Measurements from ENCODE around the gene CACNB4.
"Not testable (repeated sequence)": the region's sequence is repeated elsewhere in the genome, so short reads cannot be mapped to it uniquely, and the experiment has no call there.

CACNB4 gene

GRCh38 chr2:152016181-152017120, 82.4 kb downstream of the CACNB4 start:
- DNase-seq = no peak

GRCh38 chr2:152015552-152015951, 83.3 kb downstream of the CACNB4 start:
- no peak for DNase-seq

GRCh38 chr2:152012697-152013096, 86.1 kb downstream of the CACNB4 start:
- DNase-seq = no peak

- no peak for DNase-seq
Observed at GRCh38 chr2:152011724-152012123, 87.1 kb downstream of the CACNB4 start.

GRCh38 chr2:152005607-152006006, 93.2 kb downstream of the CACNB4 start:
- DNase-seq = no peak

GRCh38 chr2:152003283-152003682, 95.6 kb downstream of the CACNB4 start:
- not testable (repeated sequence) for DNase-seq

- DNase-seq = peak; percentile 21 to 43
Observed at GRCh38 chr2:151999053-151999452, 99.8 kb downstream of the CACNB4 start.

- DNase-seq = no peak
Observed at GRCh38 chr2:151996243-151997003, 102.4 kb downstream of the CACNB4 start.

GRCh38 chr2:151995161-151995557, 103.7 kb downstream of the CACNB4 start:
- DNase-seq = no peak

- not testable (repeated sequence) for DNase-seq
Observed at GRCh38 chr2:151994178-151994577, 104.7 kb downstream of the CACNB4 start.

GRCh38 chr2:151991010-151991409, 107.8 kb downstream of the CACNB4 start:
- DNase-seq = no peak

GRCh38 chr2:151989378-151989777, 109.5 kb downstream of the CACNB4 start:
- no peak for DNase-seq

GRCh38 chr2:151987484-151987883, 111.4 kb downstream of the CACNB4 start:
- no peak for DNase-seq

- DNase-seq = no peak
Observed at GRCh38 chr2:151984424-151985083, 114.3 kb downstream of the CACNB4 start.

GRCh38 chr2:151983221-151983620, 115.6 kb downstream of the CACNB4 start:
- DNase-seq = no peak

- no peak for DNase-seq
Observed at GRCh38 chr2:151981886-151982285, 117.0 kb downstream of the CACNB4 start.

GRCh38 chr2:151979694-151980093, 119.2 kb downstream of the CACNB4 start:
- no peak for DNase-seq

GRCh38 chr2:151978709-151979108, 120.1 kb downstream of the CACNB4 start:
- no peak for DNase-seq

GRCh38 chr2:151977631-151978030, 121.2 kb downstream of the CACNB4 start:
- DNase-seq = no peak

- DNase-seq = no peak
Observed at GRCh38 chr2:151976945-151977353, 121.9 kb downstream of the CACNB4 start.

- DNase-seq = no peak
Observed at GRCh38 chr2:151975460-151976414, 123.1 kb downstream of the CACNB4 start.

GRCh38 chr2:151974988-151975387, 123.9 kb downstream of the CACNB4 start:
- no peak for DNase-seq

Measured in CD4-positive, alpha-beta T cell treated with Interleukin-4 for 1 hour (primary cell).